HAP-1 (cell line): ENCODE measurements around the gene ARHGAP30.

ENCODE experiments used
- DNase-seq, 2 experiments: peaks; one replicate each; pipeline ENCODE4 v3.0.0-alpha.2; 2016 to 2020; ENCODE audit warnings: low spot score in 2 of 2
- H3K27me3 ChIP-seq: fragments of 250-450 bp; sonication (Bioruptor Pico); 2 replicates; pipeline ENCODE4 v1.5.1; 2020; ENCODE audit warnings: low read depth, mild to moderate bottlenecking, moderate library complexity
- H3K36me3 ChIP-seq: fragments of 250-450 bp; sonication (Bioruptor Pico); replicated peaks from 2 replicates; pipeline ENCODE4 v1.5.1; 2020; ENCODE audit warnings: mild to moderate bottlenecking
- H3K4me1 ChIP-seq: fragments of 250-450 bp; sonication (Bioruptor Pico); 2 replicates; pipeline ENCODE4 v1.5.1; 2020; ENCODE audit warnings: mild to moderate bottlenecking
- H3K4me3 ChIP-seq: fragments of 250-450 bp; sonication (Bioruptor Pico); 2 replicates; pipeline ENCODE4 v1.5.1; 2020; ENCODE audit warnings: mild to moderate bottlenecking, moderate library complexity
- H3K9me3 ChIP-seq: fragments of 250-450 bp; sonication (Bioruptor Pico); 2 replicates; pipeline ENCODE4 v1.5.1; 2020; ENCODE audit warnings: mild to moderate bottlenecking, moderate library complexity
- in situ Hi-C: fragments of 300-500 bp; cut with MboI; formaldehyde crosslinking; loops from 3 replicates; pipeline ENCODE4 v1.14.3; 2020; ENCODE audit warnings: low sequenced_read_pairs, inconsistent platforms, mixed read lengths

Gene ARHGAP30

DNA sequence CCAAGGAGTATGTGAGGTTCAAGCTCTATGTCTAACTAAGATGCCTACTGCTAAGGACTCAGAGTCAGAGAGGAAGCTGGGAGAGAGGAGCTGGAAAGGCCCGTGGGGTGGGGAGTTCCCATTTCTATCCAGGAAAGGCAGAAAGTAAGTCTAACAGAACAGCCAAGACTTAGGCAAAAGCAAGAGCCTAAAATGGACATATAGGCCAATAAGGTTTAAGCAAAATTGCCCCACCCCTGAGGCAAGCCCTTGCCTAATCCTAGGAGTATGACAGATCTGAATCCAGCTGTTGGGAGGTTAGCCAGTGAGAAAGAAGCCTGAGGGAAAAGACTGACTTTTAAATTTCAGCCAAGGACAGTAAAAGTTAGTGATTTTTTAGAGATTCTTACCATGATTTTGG is 26.8 kb upstream of the ARHGAP30 start:
- H3K36me3 ChIP-seq = peaks cover 18% of the 10 kb centered on the region
- in situ Hi-C loops = loop anchor here (10.0 kb wide), 2 partner anchors 102 to 372 kb away; no protein-coding TSS in a partner anchor
- no peak for DNase-seq
- no peaks in the 10 kb centered on the region for H3K27me3 ChIP-seq
- H3K9me3 ChIP-seq = no peaks in the 10 kb centered on the region
- no peaks in the 10 kb centered on the region for H3K4me1 ChIP-seq
- H3K4me3 ChIP-seq = no peak overlapping the region

DNA sequence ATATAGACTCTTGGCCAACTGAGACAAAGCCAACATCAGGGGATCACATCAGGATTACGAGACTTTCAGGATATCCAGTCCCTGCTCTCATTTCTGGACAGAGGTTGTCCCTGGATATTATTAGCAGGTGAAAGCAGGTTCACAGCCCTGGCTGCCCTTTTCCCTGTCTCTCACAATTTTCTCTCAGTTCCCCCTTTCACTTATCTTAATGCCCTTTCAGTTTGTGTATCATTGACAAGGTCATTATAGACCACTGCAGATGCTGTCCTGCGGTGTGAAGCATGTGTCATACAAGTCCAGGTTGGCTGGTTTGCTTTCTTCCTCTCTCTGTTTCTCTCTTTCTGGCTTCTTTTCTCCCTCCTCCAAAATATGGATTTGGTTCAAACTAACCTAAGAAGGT is 26.3 kb upstream of the ARHGAP30 start:
- no peaks in the 10 kb centered on the region for H3K4me1 ChIP-seq
- H3K4me3 ChIP-seq = no peak overlapping the region
- no peaks in the 10 kb centered on the region for H3K9me3 ChIP-seq
- in situ Hi-C loops = loop anchor here (10.0 kb wide), 2 partner anchors 101 to 371 kb away; no protein-coding TSS in a partner anchor
- H3K36me3 ChIP-seq = peaks cover 15% of the 10 kb centered on the region
- DNase-seq = no peak
- H3K27me3 ChIP-seq = no peaks in the 10 kb centered on the region

DNA sequence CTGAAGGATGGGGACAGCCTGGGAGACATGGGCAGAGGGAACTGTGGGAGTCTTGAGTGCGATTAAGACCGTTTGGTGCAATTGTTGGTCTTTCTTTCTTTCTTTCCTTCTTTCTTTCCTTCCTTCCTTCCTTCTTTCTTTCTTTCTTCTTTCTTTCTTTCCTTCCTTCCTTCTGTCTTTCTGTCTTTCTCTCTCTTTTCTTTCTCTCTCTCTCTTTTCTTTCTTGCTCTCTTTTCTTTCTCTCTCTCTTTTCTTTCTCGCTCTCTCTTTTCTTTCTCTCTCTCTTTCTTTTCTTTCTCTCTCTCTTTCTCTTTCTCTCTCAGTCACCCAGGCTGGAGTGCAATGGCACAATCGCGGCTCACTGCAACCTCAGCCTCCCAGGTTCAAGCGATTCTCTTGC is 25.5 kb upstream of the ARHGAP30 start:
- no peak for DNase-seq
- no peaks in the 10 kb centered on the region for H3K4me1 ChIP-seq
- H3K4me3 ChIP-seq = no peak overlapping the region
- in situ Hi-C loops = loop anchor here (10.0 kb wide), 2 partner anchors 100 to 370 kb away; no protein-coding TSS in a partner anchor
- no peaks in the 10 kb centered on the region for H3K27me3 ChIP-seq
- peaks cover 8% of the 10 kb centered on the region for H3K36me3 ChIP-seq
- H3K9me3 ChIP-seq = no peaks in the 10 kb centered on the region

DNA sequence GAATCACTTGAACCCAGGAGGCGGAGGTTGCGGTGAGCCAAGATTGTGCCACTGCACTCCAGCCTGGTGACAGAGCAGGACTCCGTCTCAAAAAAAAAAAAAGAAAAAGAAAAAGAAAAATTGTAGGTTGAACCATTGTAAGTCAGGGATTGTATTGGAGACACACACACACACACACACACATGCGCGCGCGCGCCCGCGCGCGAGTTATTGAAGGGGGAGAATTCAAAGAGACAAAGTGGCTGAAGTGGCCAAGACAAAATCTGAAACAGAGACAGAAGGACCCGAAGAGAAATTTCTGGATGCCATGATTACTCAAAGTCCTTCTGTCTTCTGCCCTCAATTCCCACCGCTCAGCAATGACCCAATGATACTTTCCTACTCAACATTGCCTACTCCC is 24.8 kb upstream of the ARHGAP30 start:
- no peaks in the 10 kb centered on the region for H3K27me3 ChIP-seq
- H3K9me3 ChIP-seq = no peaks in the 10 kb centered on the region
- H3K4me1 ChIP-seq = no peaks in the 10 kb centered on the region
- no peak overlapping the region for H3K4me3 ChIP-seq
- peaks cover under 1% of the 10 kb centered on the region; the same call in 1 of the 2 replicates for H3K36me3 ChIP-seq
- DNase-seq = no peak
- in situ Hi-C loops = loop anchor here (10.0 kb wide), 2 partner anchors 100 to 370 kb away; no protein-coding TSS in a partner anchor

DNA sequence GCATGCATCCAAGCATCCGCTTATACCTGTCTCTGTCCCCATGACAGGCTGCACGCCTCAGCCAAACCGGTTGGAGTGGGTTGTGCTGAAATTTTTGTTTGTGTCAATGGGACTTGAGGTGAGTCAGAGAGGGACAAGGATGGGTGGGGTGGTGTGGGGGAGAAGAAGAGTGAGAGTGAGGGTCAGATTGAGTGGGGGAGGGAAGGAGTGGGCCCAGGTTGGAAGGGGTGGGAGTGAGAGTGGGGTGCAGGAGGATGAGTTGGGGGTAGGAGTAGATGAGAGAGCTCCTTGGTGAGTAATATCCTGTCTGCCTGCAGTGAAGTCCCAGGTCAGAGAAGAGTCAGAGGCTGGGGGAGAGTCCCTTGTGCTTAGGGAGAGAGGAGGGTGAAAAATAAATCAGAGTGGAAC is 22.9 kb upstream of the ARHGAP30 start:
- Histone ChIP-seq H3K9me3 (no peaks in the 10 kb centered on the region), H3K27me3 (no peaks in the 10 kb centered on the region), H3K4me1 (no peaks in the 10 kb centered on the region), H3K36me3 (no peaks in the 10 kb centered on the region), H3K4me3 (no peak overlapping the region)
- in situ Hi-C loops = loop anchor here (10.0 kb wide), 2 partner anchors 98 to 368 kb away; no protein-coding TSS in a partner anchor
- no peak for DNase-seq

DNA sequence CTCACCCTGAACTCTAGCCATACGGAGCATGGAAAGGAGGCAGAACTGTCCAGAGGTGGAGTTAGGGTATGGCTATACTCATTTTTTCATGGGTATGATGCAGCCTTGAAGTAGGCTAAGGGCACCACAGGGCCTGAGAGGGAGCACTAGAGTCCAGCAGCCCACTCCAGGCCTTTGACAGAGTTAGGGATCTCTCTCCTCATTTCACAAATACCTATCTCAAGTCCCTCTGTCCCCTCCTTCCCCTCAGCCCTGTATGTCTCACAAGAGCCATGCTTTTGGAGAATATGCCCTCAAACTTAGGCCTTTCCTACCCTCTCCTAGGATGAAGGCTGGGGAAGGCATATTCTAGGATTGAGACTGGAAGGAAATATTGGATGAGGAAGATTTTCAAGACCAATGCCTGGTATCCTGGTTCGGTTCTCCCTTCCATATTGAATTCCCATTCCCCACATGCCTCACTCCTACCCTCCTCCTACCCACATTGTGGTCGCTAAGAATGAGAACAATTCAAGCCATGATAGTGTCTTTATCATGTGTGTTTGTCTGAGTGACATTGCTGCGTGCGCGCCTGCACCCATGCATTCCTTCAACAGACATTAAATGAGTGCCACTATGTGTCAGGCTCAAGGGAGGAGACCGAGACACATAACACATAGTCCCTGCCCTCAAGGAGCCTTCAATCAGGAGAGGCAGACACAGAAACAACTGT is 22.3 kb upstream of the ARHGAP30 start:
- Histone ChIP-seq H3K27me3 (no peaks in the 10 kb centered on the region), H3K4me3 (no peak overlapping the region), H3K9me3 (no peaks in the 10 kb centered on the region), H3K4me1 (no peaks in the 10 kb centered on the region), H3K36me3 (no peaks in the 10 kb centered on the region)
- DNase-seq = no peak
- in situ Hi-C loops = loop anchor here (10.0 kb wide), 2 partner anchors 97 to 367 kb away; no protein-coding TSS in a partner anchor

DNA sequence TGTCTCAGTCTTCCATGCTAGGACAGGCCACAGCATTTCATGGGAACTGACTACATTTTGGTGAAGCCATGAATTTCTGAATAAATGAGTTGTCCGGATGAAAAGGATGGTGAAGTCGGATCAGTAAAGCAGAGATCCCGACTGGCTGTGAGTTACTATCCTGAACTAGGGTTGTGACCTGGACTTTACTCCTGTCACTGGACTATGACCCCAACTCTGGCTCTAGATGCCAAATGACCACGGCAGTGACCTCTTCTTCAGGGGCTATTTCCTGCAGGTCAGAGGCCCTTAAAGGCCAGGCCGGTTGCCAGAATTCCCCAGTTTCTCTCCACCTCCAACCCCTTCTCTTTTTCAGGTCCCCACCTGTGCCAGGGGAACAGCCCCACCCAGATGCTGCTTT is 21.4 kb upstream of the ARHGAP30 start:
- Histone ChIP-seq H3K4me1 (no peaks in the 10 kb centered on the region), H3K9me3 (no peaks in the 10 kb centered on the region), H3K27me3 (no peaks in the 10 kb centered on the region), H3K4me3 (no peak overlapping the region), H3K36me3 (no peaks in the 10 kb centered on the region)
- in situ Hi-C loops = loop anchor here (10.0 kb wide), 2 partner anchors 96 to 366 kb away; no protein-coding TSS in a partner anchor
- no peak for DNase-seq

DNA sequence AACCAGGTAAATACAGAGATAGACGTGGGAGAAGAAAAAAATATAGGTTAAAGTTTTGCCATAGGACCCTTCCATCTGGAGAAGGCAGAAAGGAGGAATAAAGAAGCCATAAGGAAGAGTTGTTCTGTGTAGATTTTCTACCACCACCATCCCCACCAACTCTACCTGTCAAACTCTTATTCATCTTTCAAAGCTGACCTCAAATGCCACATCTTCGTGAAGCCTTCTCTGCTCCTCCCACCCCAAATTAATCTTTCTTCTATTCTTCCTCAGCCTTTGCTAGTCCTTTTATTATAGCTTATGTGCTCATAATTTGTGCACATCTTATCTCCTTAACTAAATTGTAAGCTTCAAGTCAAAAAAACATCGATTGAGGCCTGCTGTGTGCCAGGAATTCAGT is 20.9 kb upstream of the ARHGAP30 start:
- in situ Hi-C loops = loop anchor here (10.0 kb wide), 2 partner anchors 96 to 366 kb away; no protein-coding TSS in a partner anchor
- Histone ChIP-seq H3K4me1 (no peaks in the 10 kb centered on the region), H3K36me3 (no peaks in the 10 kb centered on the region), H3K9me3 (no peaks in the 10 kb centered on the region), H3K27me3 (no peaks in the 10 kb centered on the region), H3K4me3 (no peak overlapping the region)
- DNase-seq = no peak

DNA sequence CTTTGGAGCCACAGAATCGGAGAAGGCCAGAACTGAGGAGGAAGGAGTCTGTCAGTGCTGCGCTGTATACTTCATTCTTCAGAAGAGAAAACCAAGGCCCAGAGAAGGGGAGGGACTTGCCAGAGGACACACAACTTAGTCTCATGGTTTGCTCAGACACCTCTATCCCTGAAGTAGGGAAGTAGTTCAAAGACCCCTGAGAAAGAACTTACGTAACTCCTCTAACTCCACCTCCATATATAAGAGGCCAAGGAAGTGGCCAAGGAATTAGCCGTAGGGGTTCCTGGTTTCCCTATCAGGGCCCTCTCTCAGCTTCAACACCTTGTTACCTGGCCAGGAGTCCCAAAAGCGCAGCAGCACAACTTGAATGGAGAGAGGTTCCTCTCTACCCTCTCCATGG is 20.2 kb upstream of the ARHGAP30 start:
- DNase-seq = no peak
- Histone ChIP-seq H3K4me1 (no peaks in the 10 kb centered on the region), H3K36me3 (no peaks in the 10 kb centered on the region), H3K9me3 (no peaks in the 10 kb centered on the region), H3K27me3 (no peaks in the 10 kb centered on the region), H3K4me3 (no peak overlapping the region)
- in situ Hi-C loops = loop anchor here (10.0 kb wide), 2 partner anchors 95 to 365 kb away; no protein-coding TSS in a partner anchor

DNA sequence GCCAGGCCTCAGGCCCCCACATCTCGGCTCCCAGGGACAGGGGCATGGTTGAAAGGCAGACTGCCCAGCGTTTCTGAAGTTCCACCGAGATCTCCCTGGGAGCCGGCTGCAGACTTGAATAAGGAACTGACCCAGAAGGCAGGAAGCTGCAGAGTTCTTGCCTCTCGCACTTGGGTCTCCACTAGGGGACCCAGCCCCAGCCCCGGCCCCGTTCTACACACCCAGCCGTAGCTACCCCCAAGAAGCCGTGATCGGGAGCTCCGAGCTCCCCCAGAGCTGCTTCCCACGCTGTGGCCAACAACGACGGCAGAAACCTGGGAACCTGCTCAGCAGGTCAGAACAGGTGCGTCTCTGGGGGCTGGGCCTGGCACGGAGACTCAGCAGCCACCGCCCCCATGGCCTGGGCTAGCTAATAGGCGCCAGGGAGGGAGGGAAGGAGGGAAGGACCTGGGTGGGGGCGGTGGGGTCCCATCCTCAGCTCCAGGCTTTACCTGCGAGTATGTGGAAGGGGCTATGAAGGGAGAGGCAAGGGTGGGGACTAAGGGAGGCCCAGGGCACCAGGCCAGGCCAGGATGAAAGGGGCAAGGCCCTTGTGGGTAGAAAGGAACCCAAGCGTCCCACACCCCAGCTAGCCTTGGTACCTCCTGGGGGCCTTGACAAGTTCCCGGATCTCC is 19.7 kb upstream of the ARHGAP30 start, which contains the start of gene NECTIN4:
NECTIN4 (minus strand) TSS at position 308 of the 674 bp plus-strand sequence; CDS start at position 46, 262 bp downstream.
- Histone ChIP-seq H3K4me1 (no peaks in the 10 kb centered on the region), H3K9me3 (no peaks in the 10 kb centered on the region), H3K36me3 (no peaks in the 10 kb centered on the region), H3K4me3 (no peak within 1 kb of the TSS), H3K27me3 (no peaks in the 10 kb centered on the region)
- in situ Hi-C loops = no loop called here
- no peak for DNase-seq

DNA sequence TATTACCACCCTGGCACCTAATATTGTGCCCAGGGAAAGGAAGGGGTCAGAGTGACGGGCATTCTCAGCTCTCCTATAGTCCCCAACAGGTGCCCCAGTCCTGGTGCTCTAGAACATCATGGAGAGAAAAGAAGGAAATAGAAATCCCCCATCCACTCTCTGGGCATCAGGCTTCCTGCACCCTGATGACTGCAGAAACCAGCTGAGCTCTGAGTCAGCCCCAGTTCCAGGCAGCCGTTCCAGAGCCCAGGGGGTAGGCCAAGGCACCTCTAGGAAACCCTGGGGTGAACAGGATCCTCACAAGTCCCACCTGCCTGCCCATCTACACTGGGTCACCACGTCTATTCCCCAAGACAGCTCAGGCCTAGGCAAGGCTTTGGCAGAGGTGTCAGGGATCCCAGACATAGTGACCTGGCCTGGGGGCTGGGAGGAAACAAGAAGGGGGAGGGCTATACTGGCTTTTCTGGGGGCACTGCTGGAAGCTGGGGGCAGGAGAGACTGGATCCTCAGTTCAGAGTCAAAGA is 19.0 kb upstream of the ARHGAP30 start:
- Histone ChIP-seq H3K4me3 (no peak overlapping the region), H3K36me3 (no peaks in the 10 kb centered on the region), H3K4me1 (no peaks in the 10 kb centered on the region), H3K27me3 (no peaks in the 10 kb centered on the region), H3K9me3 (no peaks in the 10 kb centered on the region)
- DNase-seq = no peak
- in situ Hi-C loops = no loop called here

DNA sequence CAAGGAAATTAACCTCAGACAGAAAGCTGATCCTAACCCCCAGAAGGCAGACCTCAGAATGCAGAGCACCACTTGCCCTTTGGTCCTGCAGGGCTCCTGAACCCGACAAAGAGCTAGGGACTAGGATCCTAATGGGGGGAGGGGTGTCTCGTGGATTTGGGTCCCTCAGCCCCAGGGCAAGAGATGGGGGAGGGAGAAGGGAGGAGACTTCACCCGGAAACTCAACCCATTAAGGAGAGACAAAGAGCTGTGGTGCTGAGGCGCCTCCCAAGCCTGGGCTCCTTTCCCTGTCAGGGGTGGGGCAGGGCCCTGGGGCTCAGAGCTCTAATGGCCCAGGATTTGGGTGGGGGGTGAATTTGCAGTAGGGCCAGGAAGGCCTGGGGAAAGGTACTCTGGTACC is 16.8 kb upstream of the ARHGAP30 start:
- DNase-seq = no peak
- Histone ChIP-seq H3K27me3 (no peaks in the 10 kb centered on the region), H3K4me1 (no peaks in the 10 kb centered on the region), H3K36me3 (no peaks in the 10 kb centered on the region), H3K9me3 (no peaks in the 10 kb centered on the region), H3K4me3 (no peak overlapping the region)
- in situ Hi-C loops = no loop called here

DNA sequence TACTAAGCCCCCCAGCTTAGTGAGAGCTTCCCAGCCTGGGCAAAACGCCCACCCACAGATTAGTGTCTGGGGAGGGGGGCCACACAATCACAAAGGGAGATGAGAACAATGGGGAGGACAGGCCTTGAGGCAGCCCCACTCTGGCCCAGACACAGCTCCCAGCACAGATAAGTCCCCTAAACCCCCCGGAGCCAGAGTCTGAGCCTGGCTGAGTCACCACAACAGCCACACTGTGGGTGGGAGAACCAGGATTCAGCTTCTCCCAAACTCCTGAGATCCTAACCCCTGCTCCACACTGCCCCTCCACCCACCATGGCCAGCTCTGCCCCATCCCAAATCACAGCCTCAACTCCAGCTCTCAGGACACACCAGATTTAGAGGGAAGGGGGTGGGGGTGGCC is 15.5 kb upstream of the ARHGAP30 start:
- no peak for DNase-seq
- Histone ChIP-seq H3K27me3 (no peaks in the 10 kb centered on the region), H3K36me3 (no peaks in the 10 kb centered on the region), H3K9me3 (no peaks in the 10 kb centered on the region), H3K4me1 (peaks cover 6% of the 10 kb centered on the region), H3K4me3 (no peak overlapping the region)
- in situ Hi-C loops = no loop called here

DNA sequence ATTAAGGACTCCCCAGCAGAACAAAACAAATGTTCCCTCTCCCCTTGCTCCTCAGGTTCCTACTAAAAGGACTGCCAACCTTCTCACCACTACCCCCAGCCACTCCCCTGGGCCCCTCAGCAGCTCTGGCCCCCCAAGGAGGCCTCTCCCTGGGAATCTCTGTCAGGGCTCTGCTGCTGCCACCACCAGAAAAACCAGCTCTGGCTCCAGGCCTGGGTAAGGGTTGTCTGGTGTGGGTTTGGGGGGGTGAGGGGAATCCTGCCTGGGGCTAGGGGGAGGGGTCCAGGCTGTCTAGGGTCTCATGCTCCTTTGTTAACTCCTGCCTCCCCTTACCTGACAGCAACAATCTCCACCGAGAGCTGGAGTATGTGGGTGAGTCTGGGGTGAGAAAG is 14.9 kb upstream of the ARHGAP30 start:
- no peak overlapping the region for H3K4me3 ChIP-seq
- in situ Hi-C loops = no loop called here
- peaks cover 8% of the 10 kb centered on the region for H3K4me1 ChIP-seq
- no peak for DNase-seq
- no peaks in the 10 kb centered on the region for H3K36me3 ChIP-seq
- H3K27me3 ChIP-seq = no peaks in the 10 kb centered on the region
- no peaks in the 10 kb centered on the region for H3K9me3 ChIP-seq
